ENCODE data around the gene SLX4.

SLX4 gene

DNA sequence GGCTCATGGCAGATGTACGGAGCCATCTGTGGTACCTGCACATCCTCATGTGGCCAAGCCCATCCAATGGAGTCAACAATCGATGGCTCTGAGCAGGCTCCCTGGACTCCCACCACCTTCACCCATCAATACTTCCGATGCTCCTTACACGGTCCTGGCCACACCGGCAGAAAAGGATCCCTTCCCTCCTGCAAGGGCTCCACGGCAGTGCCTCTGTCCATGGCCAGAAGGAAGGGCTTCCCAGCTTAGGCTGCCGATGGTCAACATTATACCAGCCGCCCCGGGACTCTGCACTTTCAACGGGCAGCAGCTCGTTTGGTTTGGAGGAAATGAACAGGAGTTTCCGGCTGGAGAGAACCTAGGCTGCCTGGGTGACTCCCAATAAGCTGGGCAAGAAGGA lies 13.2 kb downstream of the SLX4 start:
- no peak for DNase-seq (ENCODE audit: low spot score)

DNA sequence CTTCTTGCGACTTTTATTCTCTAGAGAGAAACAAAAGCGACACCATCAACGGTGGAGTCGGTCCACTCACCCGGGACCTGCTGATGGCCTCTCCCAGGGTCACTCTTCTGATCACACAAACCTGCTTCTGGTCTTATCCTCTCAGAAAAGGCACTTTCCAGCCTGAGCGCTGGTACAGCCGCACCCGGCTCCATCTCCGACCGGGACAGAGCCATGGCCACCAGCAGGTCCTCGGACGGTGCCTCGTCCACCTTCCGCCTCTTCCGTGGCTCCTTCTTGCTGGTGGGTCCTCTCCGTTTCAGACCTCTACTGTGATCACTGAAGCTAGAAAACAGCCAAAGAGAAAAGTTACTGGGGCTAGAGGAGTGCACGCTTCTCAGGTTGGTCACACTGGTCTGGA lies 13.7 kb downstream of the SLX4 start:
- DNase-seq (ENCODE audit: low spot score) = no peak

DNA sequence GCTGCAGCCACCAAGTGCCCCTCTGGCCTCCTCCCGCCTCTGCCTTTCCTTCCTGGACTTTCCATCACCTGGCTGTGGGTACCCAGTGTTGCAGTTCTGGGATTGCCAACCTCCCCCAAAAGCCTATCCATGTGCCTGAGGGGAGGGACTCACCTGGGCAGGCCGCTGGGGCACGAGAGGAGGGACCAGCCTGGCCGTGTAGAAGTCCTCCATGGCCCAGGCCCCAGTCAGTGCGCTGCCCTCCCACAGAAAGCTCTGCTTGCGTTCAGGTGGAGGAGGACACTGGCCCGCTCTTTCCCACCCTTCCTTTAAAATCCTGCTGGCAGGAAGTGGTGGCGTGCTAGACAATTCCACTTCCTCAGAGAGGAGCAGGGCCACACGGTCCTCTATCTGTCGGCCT lies 14.2 kb downstream of the SLX4 start:
- no peak for DNase-seq (ENCODE audit: low spot score)

DNA sequence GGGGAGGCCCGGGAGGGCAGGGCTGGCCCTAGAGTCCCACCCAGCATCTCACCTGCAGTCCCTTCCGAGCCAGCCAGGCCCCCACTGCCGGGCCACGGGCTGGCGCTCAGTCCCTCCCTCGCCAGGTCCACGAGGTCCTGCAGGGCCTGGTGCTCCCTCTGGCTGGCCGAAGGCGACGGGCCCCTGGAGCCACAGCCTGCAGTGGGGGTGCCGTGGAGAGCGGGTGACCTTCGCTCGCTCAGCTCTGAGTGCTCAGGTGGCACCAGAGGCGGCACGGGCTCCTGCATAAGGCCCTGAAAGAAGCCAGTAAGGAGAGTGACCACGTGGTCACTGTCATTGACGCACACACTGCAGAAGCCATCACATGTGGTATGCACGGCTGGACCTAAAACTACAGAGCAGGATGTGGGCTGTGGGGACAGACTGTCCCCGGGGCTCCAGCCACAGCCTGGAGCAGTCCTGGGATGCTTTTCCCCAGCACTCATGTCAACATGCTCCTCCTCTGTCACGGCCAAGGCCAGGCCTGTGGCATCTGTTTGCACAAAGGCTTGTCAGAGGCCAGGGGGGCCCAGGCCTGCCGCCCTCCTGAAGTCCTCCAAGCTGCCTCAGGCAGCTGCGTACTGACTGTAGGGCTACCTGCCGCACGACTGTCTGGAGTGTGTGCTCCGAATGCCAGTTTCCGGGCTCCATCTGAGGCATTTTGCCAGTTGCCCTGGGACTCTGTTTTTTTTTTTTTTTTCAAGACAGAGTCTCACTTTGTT lies 15.1 kb downstream of the SLX4 start:
- no peak for DNase-seq (ENCODE audit: low spot score)

DNA sequence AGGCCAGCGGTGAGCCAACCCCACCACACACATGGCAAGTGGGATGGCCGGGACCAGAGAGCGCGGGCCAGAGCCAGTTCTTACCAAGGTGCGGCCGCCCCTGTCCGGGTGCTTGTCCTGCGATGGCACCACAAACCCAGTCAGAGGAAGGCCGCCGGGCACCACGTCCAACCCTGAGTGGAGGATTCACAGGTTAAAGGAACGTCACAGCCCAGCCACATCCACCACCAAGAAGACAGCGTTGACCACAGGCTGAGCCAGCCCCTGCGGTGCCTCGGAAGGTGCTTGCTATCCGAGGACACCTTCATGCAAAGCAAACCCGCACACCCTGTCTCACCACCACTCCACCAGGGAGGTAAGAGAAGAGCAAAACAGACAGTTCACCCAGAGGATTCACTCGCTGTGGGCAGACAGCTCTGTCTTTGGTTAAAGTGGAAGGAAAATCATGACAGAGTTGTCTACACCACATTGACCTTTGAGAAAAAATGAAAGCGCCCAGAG lies 15.8 kb downstream of the SLX4 start:
- DNase-seq (ENCODE audit: low spot score) = no peak

DNA sequence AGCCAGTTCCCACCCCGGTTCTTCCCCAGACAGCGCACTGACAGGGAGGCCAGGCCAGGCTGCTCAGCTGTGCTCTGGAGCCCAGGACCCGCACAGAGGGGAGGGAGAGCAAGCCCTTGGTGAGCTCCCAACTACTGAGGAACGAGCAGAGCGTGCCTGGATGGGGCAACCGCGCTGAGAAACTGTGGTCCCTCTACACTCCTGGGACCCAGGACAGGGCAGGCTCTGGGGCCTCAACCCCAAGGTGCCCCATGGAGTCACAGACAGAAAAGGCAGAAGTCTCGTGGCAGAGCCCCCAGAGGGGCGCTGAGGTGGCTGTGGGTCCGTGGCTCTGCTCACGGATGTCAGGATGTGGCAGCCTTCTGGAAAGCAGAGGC lies 16.3 kb downstream of the SLX4 start:
- no peak for DNase-seq (ENCODE audit: low spot score)

DNA sequence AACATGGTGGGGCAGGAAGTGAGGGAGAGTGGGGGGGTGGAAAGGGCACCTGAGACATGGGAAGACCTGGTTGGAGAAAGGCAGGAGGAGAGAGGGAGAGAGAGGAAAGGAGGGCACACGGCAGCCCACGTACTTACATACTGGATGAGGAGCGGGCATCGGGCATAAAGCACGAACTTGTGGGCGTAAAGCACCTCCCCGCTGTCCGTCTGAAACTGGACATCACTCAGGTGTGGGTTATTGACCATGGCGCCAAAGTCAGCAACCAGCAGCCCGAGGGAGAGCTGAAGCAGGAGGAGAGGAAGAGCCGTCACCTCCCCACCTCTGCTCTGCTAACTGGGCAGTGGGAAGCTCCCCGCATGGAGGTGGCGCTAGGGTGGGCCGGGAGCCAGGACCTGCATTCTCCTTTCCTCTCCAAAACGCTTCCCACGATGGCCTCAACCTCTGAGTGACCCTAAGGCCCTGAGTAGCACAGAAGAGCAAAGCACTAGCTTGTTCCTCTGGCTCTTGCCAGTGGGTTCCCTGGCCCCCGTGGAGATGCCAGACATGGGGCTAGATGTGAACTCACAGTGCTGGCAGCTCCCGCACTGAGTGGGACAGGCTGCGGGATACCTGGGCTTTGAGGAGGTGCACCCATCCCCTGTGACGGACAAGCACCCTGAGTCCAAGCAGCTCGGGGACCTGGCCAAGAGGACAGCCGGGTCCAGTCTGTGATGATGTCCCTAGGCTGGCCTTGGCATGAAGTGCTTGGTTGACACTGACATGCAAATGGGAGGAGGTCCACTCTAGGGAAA lies 16.9 kb downstream of the SLX4 start:
- no peak for DNase-seq (ENCODE audit: low spot score)

DNA sequence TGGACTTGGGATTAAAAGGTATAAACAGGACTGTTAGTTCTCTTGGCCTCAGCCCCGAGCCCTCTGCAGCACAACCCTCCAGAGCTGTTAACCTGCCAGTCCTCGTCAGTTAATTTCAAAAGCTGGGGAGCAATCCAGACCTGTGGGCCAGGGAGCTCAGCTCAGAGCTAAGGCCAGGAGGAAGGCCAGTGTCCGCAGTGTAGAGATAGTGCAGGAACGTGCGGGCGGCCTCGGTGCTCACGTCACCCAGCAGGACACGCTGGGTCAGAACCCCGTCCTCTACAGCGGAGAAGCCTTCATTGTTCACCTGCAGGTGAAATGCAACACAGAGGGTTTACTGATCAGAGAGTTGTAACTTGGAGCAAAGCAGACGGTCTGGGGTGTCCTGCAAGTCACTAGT lies 18.8 kb downstream of the SLX4 start:
- no peak for DNase-seq (ENCODE audit: low spot score)

DNA sequence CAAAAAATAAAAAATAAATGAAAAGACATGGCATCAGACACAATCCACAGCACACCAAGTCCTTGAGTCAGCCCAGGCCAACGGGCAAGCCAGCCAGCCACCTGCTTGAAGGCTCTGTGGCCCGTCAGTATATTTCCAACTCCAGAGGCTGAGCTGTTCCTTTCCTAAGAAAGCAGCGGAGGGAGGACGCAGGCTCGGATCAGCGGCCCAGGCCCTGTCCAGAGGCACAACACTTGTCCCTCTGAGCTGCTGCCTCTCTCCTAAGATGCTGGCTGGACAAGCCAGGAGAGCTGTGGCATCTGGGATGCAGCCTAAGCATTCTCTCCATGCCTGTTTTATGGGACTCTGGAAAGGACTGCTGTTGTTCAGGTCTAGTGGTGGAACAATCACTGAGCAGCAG lies 19.4 kb downstream of the SLX4 start:
- DNase-seq (ENCODE audit: low spot score) = no peak

DNA sequence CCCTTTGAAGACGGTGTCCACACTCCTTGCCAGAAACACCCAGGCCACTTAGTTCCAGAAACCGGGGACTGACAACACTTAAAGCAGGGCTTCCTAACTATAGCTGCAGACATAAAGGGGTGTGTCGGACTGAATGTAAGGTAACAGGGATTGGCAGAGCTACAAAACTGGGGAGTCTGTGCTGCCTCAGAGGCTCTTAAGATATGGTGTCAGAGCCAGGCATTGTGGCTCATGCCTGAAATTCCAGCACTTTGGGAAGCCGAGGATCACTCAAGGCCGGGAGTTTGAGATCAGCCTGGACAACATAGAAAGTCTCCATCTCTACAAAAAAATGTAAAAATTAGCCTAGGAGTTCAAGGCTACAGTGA lies 20.0 kb downstream of the SLX4 start:
- DNase-seq (ENCODE audit: low spot score) = no peak

DNA sequence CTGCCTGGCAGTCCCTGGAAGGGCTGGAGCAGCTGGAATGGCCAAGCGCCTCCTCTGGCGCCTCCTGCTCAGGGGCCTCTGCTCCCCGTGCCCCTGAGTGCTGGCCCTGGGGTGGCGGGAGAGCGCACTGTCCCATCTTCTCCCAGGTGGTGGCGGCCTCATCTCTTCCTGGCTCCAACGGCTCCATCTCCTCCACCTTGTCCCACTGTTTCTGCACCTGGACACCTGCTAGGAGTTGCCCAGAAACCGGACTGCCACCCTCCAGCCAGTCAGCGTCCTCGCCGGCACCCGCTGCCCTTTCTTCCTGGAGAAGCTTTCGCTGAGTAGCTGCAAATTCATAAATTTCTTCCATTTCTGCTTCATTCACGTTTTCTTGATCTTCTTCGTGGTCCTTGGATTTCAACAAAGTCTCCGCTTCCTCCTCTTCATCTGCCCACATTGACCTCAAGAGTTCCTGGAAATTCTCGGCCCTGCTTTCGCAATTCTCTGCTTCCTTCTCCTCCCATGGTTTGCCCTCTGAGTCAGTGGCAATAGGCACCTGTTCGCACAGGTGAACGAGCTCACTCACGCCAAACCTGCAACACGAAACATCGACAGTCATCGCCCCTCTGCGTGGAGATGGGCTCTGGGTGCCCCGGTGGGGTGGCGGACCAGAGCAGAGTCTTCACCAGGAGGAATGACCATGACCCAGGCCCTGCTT lies 20.5 kb downstream of the SLX4 start:
- DNase-seq (ENCODE audit: low spot score) = no peak

DNA sequence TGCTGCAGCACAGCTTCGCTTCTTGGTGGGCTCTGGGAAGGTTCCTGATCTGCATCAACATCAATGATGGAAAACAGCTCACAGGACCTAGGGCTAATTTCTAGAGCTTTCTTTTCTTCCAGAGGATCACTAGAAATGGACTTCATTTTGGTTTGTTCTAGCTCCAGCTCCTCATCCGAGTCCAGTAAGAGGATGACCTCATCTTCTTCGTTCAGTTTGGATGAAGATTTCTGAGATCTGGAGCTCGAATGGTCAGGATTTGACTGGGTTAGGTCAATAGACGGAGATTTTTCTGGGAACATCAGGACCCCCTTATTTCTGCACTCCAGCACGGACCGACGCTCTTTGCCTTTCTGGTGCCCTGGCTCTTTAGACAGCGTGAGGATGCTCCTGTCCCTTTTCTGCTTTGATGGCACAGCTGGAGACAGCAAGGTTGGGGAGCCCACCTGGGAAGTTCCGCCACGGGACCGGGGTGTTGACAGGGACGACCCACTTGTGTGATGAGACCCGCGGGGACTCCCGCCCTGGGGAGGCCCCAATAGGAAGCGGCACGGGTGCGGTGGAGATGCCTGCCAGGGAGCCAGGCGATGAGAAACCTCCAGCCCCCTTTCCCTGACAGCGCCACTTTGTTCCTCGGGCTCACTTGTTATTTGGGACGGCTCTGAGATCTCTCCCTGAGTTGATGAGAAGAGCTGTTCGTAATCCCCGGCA lies 21.3 kb downstream of the SLX4 start:
- no peak for DNase-seq (ENCODE audit: low spot score)

DNA sequence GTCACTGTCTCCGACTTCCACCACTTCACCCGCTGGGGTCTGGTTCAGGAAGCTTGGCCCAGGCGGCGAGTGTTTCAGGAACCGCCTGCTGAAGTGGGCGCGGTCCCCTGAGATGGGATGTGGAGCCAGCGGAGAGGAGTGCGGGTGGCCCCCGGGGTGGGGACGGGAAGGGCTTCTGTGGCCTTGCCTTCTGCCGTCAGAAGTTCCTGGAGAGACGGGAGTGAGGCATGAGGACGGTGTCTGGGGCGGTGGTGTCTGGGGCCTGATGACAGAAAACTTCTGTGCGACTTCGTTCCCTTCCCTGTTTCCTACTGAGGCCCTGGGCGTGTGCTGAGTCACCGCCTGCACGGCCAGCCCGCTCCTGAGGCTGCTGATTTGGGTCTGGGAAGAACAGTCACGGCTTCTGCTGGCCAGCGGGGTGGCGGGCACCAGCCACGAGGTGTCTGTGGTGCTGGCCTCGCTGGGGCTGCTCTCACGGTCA lies 21.9 kb downstream of the SLX4 start:
- DNase-seq (ENCODE audit: low spot score) = no peak

DNA sequence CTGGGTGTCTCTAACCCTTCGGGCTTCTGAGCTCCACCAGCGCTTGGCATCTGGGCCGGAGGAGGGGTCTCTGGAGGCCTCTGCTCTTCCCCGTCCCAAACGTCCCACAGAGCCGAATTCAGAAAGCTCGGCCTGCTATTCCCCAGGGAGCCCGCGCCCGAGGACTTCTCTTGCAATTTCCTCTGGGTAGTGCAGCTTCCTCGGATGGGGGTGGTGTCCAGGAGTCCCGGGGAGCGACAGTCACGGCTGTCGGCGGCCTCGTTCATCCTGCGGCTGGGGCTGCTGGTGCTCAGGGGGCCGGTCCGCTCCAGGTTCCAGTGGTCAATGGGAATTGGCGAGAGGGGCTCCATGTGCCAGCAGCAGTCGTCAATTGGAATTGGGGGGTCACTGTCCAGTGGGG lies 22.4 kb downstream of the SLX4 start:
- DNase-seq (ENCODE audit: low spot score) = no peak

DNA sequence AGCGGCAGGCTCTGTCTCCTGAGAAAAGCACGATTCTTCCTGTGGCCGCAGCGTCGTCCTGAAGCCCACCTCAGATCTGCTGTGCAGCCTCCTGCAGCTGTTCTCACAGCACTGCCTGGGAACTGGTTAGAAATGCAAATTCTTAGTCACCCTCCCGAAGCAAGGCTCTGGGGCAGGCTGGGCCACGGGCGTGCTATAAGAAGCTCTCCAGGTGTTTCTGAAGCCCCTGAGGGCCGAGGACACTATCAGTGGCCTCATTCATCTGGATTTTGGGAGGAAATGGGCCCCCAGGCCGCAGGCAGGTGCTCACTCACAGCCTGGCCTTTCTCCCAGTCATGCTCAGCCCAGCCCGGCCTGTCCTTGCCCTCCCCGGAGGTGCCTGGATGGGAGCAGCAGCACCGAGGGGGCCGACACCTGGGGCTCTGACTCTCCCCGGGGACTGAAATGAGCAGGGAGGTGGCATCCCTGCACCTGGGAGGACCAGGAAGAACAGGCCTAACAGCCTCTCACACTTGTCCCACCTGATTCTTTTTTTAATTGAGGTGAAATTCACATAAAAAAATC lies 23.8 kb downstream of the SLX4 start:
- DNase-seq (ENCODE audit: low spot score) = no peak

DNA sequence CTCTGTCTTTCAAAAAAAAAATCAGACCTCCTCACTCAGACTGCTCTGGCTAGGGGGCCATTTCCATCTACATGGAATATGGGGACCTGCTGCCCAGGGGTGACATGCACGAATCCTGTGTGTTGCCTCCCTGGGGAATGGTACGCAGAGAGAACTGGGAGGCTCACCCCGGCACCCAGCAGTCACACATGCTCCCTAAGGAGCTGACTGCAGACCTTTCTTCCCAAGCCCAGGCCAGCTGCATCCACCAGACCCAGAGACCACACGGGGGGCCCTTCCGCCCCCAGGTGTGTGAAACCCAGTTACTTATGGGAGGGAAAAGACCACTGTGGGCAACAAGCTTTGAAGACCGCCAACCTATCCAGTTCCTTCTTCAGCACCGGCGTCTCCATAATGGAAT lies 27.0 kb downstream of the SLX4 start:
- no peak for DNase-seq (ENCODE audit: low spot score)

DNA sequence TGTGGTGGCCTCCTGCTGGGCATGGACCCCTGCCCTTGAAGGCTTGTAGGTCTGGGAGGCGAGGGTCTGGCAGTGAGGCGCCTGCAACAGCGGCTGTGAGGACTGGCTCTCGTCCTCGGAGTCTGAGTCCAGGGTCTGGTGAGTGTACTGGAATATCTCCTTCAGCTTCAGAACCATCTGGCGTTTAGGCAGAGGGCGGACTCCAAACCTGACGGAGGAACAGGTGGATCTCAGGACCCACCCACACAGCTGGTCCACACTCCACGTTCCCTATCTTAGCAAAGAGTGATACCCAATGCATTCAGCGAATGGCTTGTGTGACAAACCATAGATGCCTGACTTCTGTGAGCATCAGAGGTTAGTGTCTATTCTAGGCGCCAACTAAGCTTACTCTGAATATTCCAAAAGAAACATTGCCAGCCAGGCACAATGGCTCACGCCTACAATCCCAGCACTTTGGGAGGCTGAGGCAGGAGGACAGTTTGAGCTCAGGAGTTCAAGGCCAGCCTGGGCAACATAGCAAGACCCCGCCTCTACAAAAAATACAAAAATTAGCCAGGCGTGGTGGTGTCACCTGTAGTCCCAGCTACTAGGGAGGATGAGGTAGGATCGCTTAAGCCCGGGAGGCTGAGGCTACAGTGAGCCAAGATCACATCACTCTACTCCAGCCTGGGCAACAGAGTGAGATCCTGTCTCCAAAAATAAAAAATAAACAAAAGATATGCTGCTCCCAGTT lies 27.9 kb downstream of the SLX4 start:
- DNase-seq (ENCODE audit: low spot score) = no peak

DNA sequence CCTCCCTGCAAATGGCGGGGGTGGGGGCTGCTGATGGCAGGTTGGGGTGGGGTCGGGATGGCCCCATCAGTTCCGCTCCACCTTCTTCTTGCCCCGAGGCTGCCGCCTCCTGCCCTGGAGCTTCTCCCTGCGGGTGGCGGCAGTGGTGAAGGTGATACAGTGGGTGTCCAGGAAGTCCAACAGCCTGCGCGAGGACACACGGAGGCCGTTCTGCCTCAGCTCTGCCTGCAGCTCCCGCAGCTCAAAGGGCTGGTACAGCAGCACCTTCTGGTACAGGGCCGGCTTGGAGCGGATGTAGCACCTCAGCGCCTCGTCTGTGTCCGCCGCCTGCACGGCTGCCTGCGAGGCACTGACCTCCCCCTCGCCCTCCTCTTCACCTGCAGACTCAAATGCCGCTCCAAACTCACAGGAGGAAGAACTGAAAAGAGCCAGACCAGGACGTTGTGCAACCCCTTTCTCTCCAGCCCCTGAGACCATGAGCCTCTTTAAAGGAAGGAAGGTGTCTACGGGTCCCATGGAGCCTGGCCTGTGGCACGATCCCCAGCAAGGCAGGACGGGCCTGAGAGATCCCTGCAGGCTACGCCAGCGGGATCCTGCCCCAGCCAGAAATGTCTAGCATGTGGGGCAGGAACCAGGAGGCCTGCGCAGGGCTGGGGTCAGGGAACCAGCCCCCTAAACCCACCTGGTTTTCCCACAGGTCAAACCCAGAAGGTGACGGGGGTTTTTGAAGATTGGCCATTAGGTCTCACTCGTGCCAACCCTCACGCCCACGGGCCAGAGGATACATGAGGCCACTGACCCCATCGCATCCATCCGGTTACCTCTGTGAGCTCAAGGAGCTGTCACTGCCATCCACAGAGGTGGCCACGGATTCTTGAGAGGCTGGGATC lies 28.9 kb downstream of the SLX4 start:
- DNase-seq (ENCODE audit: low spot score) = no peak

DNA sequence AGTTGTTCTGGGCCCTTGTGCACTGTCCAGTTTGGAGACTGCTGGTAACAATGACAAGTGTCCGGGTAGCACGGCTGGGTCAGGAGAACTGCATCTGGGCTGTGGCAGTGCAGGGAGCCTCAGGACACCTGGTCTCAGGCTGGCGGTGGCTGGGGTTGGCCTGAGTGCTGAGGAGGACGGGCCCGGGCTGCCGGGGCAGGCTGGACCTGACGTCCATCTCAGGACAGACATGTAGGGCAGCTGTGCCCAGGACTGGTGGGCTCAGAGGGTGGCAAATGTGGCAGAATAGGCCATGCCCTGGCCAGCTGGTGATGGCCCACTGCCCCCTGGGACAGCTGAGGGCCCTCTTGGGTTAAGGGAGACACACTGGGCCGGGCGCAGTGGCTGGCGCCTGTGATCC lies 30.0 kb downstream of the SLX4 start:
- DNase-seq (ENCODE audit: low spot score) = no peak

DNA sequence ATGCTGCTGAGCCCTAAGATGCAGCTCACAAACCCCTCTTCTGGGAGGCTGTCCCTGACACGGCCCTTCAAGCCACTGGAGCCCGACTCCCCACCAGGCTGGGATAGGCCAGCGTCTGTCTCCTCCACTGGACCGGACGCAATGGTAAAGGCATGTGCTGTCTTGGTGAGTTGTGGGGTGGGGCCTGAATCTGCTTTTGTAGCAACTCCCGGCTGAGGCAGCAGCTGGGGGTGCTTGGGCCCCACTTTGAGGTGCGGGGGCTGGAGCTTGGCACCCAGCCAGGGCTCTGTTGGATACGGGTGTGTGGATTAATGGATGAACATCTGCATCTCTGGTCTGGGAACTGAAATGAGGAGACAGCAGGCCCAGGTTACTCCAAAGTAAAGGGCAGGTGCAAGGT lies 30.7 kb downstream of the SLX4 start:
- no peak for DNase-seq (ENCODE audit: low spot score)

Data from hematopoietic multipotent progenitor cell treated with erythropoietin and hydrocortisone succinate and interleukin-3 and kit ligand, for 15 days (in vitro differentiated cells).